ENCODE measurements around the gene SDCBP2. TPM values are rescaled to one million over a fixed set of nuclear protein-coding genes. Genes with fewer than 3 reads are reported as not detected.
A peak's percentile ranks its signal among the peaks of the same experiment; 100 is the strongest.

Gene SDCBP2
- total and polyA plus RNA-seq, 2 of the 4 experiments (the other 2 are of a cell fraction), result 0.54 to 1.3 TPM

- TF ChIP-seq ELK1 (IDR thresholded peaks at IDR 0.05; ENCODE audit: borderline replicate concordance, low read depth, low read length), result no peak
These were observed 41.0 kb upstream of the SDCBP2 start (continued) for GRCh38 chr20:1369970-1370369.

- peaks cover 51 to 76% of the 10 kb centered on the region in 2 experiments for H3K79me1 ChIP-seq (ENCODE audit: low read depth in 1 of 2, low read length in 2 of 2)
- BruUV-seq (replicated peaks), result no TSS peak
- H3K4me3 ChIP-seq (ENCODE audit: insufficient read depth, low read depth, low read length), result no peak overlapping the region
- peak overlapping the region; percentile 40; the same call in 1 of the 2 replicates for H2AK5ac ChIP-seq (ENCODE audit: low read depth, low read length)
- peak overlapping the region; percentile 42; the same call in 1 of the 2 replicates for H3K23ac ChIP-seq (ENCODE audit: low read depth, low read length)
- intact Hi-C loops (cut with micrococcal nuclease), result no loop called here
- H2BK5ac ChIP-seq (ENCODE audit: low read depth, low read length, poor library complexity, severe bottlenecking), result peak overlapping the region; percentile 63
- H3K4me2 ChIP-seq (ENCODE audit: low read depth, low read length), result peak overlapping the region; percentile 50
- DNase-seq, result peak; percentile 66
- no peak overlapping the region for H3K9ac ChIP-seq (ENCODE audit: low read depth, low read length)
- H4K8ac ChIP-seq (ENCODE audit: low read depth in 2 of 2, low read length in 2 of 2), result peak overlapping the region in 1 of 2 experiments; percentile 46; a peak in 1 of 4 replicates
- ChIA-PET POLR2A (ENCODE audit: unreplicated experiment) (no interaction called here), CTCF (no interaction called here)
- no peak overlapping the region for H4K5ac ChIP-seq (ENCODE audit: low read depth, low read length)
- peak overlapping the region; percentile 63 for H2AK9ac ChIP-seq (replicated peaks; ENCODE audit: low read depth, low read length, poor library complexity)
- WGBS, 2 experiments (ENCODE audit: extremely low coverage in 2 of 2, insufficient read length in 1 of 2), result no CpG with 5 or more reads among the region's 7 CpGs
- H3K9me1 ChIP-seq (ENCODE audit: insufficient read depth, low read length), result peaks cover 36% of the 10 kb centered on the region
- H2BK120ac ChIP-seq (ENCODE audit: low read depth, low read length), result no peak overlapping the region
- H3K14ac ChIP-seq (replicated peaks; ENCODE audit: low read depth, low read length), result peak overlapping the region; percentile 55; the same call in 1 of the 2 replicates
- peaks cover 39% of the 10 kb centered on the region for H4K20me1 ChIP-seq (ENCODE audit: insufficient read depth, low read length)
- H3K4me1 ChIP-seq (ENCODE audit: control insufficient read depth, insufficient read depth, low read length), result peaks cover 22% of the 10 kb centered on the region
- H3K18ac ChIP-seq (ENCODE audit: low read depth, low read length), result no peak overlapping the region
- H2BK20ac ChIP-seq (ENCODE audit: low read depth, low read length), result no peak overlapping the region
- no peaks in the 10 kb centered on the region for H3K27me3 ChIP-seq (ENCODE audit: control insufficient read depth, insufficient read depth, low read length)
- H4K91ac ChIP-seq (ENCODE audit: insufficient read depth, low read depth, low read length), result peak overlapping the region; percentile 39
- H3K56ac ChIP-seq (ENCODE audit: extremely low read depth, insufficient read depth, low read length), result no peak overlapping the region
- H2AFZ ChIP-seq (replicated peaks; ENCODE audit: low read length, poor library complexity), result no peak overlapping the region
- peak; percentile 73 for ATAC-seq (ENCODE audit: low read depth)
- in situ Hi-C loops (cut with MboI; ENCODE audit: low sequenced_read_pairs), result no loop called here
- H3K9me3 ChIP-seq (ENCODE audit: control insufficient read depth, insufficient read depth, low read length), result no peaks in the 10 kb centered on the region
- peaks cover 22% of the 10 kb centered on the region for H3K36me3 ChIP-seq (ENCODE audit: control insufficient read depth, insufficient read depth, low read length)
- H3K27ac ChIP-seq (ENCODE audit: insufficient read depth, low read length), result peak overlapping the region; percentile 37; the same call in 1 of the 2 replicates
- no peak overlapping the region for H2BK15ac ChIP-seq (ENCODE audit: low read depth, low read length)
- dilution Hi-C loops (cut with HindIII; ENCODE audit: low sequenced_read_pairs, unreplicated experiment), result no loop called here
- TF ChIP-seq MAFK (IDR thresholded peaks at IDR 0.05; ENCODE audit: low read depth, low read length), result no peak
- TF ChIP-seq RCOR1 (IDR thresholded peaks at IDR 0.05; ENCODE audit: insufficient replicate concordance, low read length), result no peak
- no peak for TF ChIP-seq SMC3 (IDR thresholded peaks at IDR 0.05; ENCODE audit: low read depth, low read length)
- H3K4ac ChIP-seq (ENCODE audit: low read depth, low read length), result 0 out of 2 replicates have a peak overlapping the region, but pooled peaks have one; percentile 5
These were observed 39.7 kb upstream of the SDCBP2 start for GRCh38 chr20:1368448-1369199.

Measured in IMR-90 (cell line).